ENCODE results near the gene CDC37. TPM values are rescaled to one million over a fixed set of nuclear protein-coding genes. Genes with fewer than 3 reads are reported as not detected.

CDC37 gene
- total RNA-seq, 1 experiment from 2014 or later, result 204 TPM

DNA sequence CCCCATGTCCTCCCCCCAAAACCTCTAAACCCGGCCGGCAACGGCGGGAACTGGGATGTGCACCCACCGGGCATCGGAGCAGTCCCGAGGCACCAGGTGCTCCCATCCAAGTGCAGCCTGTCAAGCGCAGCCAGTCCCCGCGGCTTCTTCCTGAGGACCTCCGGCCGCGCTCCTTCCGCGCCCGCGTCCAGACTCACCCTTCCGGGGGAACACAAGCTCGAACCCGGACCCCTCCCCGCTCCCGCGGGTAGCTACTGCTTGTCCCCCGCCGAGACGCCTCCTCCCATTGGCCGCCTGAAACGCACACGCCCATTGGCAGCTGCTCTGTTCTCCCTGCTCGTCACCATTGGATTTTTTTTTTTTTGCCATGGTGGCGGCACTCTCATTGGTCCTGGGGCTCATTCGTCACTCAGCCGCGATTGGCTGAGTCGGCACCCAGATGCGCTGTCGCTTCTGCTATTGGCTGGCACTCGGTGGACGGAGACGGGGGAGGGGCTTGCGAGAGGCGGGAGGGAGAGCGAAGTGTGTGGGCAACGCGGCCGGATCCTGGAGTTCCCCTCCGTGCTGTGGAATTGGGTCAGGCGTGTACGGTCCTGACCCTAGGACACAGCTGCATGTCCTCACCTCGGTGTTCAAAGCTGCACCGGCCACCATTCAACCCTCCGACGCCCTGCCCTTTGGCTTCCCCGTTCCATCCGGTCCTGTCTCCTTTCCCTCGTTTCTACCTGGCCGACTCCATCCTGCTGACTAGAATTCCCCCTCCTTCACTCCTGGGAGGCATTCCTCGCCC lies 22.8 kb downstream of the CDC37 start, which contains the start of gene TYK2 (continued):
- TF ChIP-seq ZNF281 (CRISPR knock-in tag; IDR thresholded peaks at IDR 0.05) (0 out of 2 replicates have a peak, but pooled peaks have one; percentile 38), JUN (CRISPR knock-in tag; IDR thresholded peaks at IDR 0.05) (no peak), TEAD1 (CRISPR knock-in tag; IDR thresholded peaks at IDR 0.05) (no peak), FOXP4 (CRISPR knock-in tag; IDR thresholded peaks at IDR 0.05) (peak; percentile 13; the same call in 1 of the 2 replicates), RORB (CRISPR knock-in tag; IDR thresholded peaks at IDR 0.05) (no peak), NR2C2 (CRISPR knock-in tag; IDR thresholded peaks at IDR 0.05) (no peak), KAT7 (CRISPR knock-in tag; IDR thresholded peaks at IDR 0.05; ENCODE audit: borderline replicate concordance) (no peak), SMAD4 (CRISPR knock-in tag; IDR thresholded peaks at IDR 0.05) (no peak), NFATC4 (CRISPR knock-in tag; IDR thresholded peaks at IDR 0.05) (no peak), MXD4 (CRISPR knock-in tag; IDR thresholded peaks at IDR 0.05; ENCODE audit: borderline replicate concordance) (no peak), ETV6 (CRISPR knock-in tag; IDR thresholded peaks at IDR 0.05) (no peak), CBFB (CRISPR knock-in tag; IDR thresholded peaks at IDR 0.05; ENCODE audit: low read depth) (no peak), ELF4 (CRISPR knock-in tag; IDR thresholded peaks at IDR 0.05; ENCODE audit: low read depth) (no peak), MAX (CRISPR knock-in tag; IDR thresholded peaks at IDR 0.05) (peak; percentile 90), HMGA2 (CRISPR knock-in tag; IDR thresholded peaks at IDR 0.05) (no peak), ATF6 (CRISPR knock-in tag; IDR thresholded peaks at IDR 0.05) (no peak), ZNF138 (CRISPR knock-in tag; conservative IDR thresholded peaks at IDR 0.05) (no peak), FOXP1 (CRISPR knock-in tag; IDR thresholded peaks at IDR 0.05; ENCODE audit: borderline replicate concordance) (peak; percentile 72; the same call in 1 of the 2 replicates), ATF1 (CRISPR knock-in tag; IDR thresholded peaks at IDR 0.05) (no peak), JAZF1 (CRISPR knock-in tag; IDR thresholded peaks at IDR 0.05) (no peak), SMAD3 (CRISPR knock-in tag; IDR thresholded peaks at IDR 0.05; ENCODE audit: borderline replicate concordance) (no peak)
- TF ChIP-seq, protein P1, sequence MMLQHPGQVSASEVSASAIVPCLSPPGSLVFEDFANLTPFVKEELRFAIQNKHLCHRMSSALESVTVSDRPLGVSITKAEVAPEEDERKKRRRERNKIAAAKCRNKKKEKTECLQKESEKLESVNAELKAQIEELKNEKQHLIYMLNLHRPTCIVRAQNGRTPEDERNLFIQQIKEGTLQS (CRISPR knock-in tag; conservative IDR thresholded peaks at IDR 0.05), result no peak
- TF ChIP-seq, protein P2, sequence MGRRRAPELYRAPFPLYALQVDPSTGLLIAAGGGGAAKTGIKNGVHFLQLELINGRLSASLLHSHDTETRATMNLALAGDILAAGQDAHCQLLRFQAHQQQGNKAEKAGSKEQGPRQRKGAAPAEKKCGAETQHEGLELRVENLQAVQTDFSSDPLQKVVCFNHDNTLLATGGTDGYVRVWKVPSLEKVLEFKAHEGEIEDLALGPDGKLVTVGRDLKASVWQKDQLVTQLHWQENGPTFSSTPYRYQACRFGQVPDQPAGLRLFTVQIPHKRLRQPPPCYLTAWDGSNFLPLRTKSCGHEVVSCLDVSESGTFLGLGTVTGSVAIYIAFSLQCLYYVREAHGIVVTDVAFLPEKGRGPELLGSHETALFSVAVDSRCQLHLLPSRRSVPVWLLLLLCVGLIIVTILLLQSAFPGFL (CRISPR knock-in tag; IDR thresholded peaks at IDR 0.05; ENCODE audit: borderline replicate concordance), result no peak
- TF ChIP-seq, protein P3, sequence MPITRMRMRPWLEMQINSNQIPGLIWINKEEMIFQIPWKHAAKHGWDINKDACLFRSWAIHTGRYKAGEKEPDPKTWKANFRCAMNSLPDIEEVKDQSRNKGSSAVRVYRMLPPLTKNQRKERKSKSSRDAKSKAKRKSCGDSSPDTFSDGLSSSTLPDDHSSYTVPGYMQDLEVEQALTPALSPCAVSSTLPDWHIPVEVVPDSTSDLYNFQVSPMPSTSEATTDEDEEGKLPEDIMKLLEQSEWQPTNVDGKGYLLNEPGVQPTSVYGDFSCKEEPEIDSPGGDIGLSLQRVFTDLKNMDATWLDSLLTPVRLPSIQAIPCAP (CRISPR knock-in tag; IDR thresholded peaks at IDR 0.05), result 0 out of 2 replicates have a peak, but pooled peaks have one; percentile 25
- TF ChIP-seq, protein P4, sequence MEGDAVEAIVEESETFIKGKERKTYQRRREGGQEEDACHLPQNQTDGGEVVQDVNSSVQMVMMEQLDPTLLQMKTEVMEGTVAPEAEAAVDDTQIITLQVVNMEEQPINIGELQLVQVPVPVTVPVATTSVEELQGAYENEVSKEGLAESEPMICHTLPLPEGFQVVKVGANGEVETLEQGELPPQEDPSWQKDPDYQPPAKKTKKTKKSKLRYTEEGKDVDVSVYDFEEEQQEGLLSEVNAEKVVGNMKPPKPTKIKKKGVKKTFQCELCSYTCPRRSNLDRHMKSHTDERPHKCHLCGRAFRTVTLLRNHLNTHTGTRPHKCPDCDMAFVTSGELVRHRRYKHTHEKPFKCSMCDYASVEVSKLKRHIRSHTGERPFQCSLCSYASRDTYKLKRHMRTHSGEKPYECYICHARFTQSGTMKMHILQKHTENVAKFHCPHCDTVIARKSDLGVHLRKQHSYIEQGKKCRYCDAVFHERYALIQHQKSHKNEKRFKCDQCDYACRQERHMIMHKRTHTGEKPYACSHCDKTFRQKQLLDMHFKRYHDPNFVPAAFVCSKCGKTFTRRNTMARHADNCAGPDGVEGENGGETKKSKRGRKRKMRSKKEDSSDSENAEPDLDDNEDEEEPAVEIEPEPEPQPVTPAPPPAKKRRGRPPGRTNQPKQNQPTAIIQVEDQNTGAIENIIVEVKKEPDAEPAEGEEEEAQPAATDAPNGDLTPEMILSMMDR (IDR thresholded peaks at IDR 0.05), result no peak
- TF ChIP-seq, protein P5, sequence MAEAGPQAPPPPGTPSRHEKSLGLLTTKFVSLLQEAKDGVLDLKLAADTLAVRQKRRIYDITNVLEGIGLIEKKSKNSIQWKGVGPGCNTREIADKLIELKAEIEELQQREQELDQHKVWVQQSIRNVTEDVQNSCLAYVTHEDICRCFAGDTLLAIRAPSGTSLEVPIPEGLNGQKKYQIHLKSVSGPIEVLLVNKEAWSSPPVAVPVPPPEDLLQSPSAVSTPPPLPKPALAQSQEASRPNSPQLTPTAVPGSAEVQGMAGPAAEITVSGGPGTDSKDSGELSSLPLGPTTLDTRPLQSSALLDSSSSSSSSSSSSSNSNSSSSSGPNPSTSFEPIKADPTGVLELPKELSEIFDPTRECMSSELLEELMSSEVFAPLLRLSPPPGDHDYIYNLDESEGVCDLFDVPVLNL (CRISPR knock-in tag; IDR thresholded peaks at IDR 0.05; ENCODE audit: borderline replicate concordance, low read depth), result no peak; the same call in 1 of the 2 replicates
